Endothelial cell of hepatic sinusoid (primary cell): ENCODE results near the gene AJAP1.

Experiments used
- in situ Hi-C: cut with HindIII; loops from 2 replicates; pipeline ENCODE4 v1.10.0; 2017; ENCODE audit warnings: low sequenced_read_pairs

AJAP1 gene

DNA sequence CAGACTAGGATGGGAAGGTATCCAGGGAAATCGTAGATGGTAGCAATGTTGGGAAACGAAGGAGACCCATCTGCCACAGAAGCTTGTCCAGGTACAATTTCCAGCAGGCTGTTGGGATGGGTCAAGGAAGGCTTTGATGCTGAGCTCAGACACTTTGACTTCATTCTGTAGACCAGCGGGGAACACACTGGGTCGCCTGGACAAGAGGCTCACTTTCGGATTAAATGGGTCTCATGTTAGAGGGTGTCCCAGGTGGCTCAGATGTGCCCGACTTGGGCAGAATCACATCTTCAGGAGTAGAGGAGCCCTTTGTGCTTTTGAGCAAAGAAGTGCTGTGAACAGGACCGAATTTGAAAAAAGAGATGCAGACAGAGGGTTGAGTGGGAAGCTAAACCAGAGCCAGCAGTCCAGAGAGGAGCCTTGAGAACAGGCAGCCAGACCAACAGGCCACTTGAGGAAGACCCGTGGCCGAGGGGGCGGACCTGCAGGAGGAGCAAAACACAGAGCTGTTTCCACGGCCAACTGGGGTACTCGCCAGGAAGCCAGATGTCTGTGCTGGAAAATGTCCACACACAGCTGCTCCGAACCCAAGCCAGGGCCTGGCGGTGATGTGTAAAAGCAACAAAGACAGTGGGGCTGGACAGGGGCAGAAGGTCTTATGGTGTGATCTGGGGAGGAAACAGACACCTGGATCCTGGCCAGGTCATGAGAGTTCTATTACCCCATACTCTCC is 146.9 kb downstream of the AJAP1 start:
- in situ Hi-C loops = no loop called here

DNA sequence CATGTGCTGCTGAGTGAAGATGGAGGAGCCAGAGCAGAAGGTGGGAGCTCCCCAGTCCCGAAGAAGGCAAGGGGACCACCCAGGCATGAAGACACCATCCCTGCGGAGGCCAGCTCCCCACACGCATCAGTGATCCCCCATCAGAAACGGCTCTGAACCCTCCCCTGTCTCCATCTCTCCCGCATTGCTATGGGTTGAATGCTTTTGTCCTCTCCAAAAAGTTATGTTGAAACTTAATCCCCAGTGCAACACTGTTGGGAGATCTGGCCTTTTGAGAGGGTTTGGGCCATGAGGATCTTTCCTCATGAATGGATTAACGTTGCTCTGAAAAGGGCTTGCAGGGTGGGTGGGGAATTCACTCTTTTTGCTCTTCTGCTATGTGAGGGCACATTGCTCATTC is 147.6 kb downstream of the AJAP1 start:
- in situ Hi-C loops = no loop called here

DNA sequence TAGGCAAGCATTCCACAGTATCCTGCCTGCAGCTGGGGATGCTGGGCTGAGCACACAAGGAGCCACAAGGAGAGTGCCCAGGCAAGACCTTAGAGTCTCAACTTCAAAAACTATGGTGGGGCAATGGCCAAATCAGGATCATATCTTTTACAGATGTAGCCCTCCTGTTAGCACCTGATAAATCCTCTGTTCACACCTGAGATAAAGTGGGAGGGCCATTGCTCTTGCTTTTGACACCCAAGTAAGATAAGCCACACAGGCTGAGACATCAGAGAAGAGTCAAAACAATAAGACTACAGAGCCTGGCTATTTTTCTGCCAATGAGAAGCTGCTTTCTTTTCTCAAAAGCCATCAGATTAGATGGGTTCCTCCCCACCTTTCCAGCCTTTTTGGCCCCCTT is 148.9 kb downstream of the AJAP1 start:
- in situ Hi-C loops = no loop called here

DNA sequence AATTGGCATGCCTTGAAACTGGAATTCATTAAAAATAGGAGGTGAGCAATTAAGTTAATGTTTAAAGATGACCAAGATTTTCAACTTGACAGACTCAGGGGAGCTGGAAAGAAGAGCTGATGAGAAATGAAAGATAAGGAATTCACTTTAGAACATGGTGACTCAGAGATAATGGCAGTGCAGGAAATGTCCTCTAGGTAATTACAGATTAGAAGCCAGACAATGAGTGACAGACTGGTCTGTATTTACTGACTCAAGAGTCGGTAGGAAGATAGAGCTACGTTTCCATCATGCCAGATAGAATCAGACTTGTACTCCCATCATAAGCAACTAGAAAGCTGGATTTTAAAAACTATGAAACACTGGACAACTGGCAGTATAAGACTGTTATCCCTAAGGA is 151.6 kb downstream of the AJAP1 start:
- in situ Hi-C loops = no loop called here

DNA sequence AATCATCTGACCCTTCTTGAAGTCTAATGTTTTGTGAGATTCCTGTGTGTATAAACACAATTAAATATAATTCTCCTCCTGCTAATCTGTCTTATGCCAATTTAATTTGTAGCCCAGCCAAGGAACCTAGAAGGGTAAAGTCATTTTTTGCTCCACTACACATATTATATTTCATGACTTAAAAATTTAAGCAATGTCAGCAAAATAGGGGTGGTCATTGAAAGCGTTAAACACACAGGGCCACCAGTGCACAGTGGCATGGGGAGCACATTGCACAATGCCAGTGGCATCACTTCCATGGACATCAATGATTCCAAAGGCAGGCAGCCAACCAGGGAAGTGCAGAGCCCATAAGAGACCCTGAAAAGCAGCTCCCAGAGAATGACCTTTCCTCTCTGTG is 166.1 kb downstream of the AJAP1 start:
- in situ Hi-C loops = no loop called here

DNA sequence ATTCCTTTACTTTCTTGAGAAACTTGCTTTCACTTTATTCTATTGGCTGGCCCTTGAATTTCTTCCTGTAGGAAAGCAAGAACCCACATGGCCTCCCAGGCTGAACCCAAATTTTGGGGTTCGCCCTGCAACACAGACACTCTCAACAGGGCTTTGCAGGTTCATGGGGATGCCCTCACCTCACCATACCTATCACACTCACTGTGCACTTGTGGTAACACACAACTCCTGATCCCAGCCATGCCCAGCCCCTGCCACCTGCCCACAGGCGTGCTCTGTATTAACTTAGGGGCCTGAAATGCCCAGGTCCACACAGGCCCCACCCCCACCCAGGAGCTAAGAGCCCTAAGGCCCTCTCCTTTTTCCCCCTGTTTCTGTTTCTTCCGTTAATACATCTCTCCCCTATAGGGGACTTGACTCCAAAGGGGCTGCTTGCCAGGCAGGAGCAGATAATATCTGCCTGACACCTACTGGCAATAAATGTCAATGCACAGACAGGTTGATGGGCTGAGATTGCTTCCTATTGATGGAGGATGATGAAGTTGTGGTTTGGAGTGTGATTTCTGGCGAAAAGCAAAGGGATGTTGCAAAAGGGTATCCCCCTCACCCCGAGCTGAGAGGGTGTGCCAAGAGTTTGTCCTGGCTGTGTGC is 171.5 kb downstream of the AJAP1 start:
- in situ Hi-C loops = no loop called here

DNA sequence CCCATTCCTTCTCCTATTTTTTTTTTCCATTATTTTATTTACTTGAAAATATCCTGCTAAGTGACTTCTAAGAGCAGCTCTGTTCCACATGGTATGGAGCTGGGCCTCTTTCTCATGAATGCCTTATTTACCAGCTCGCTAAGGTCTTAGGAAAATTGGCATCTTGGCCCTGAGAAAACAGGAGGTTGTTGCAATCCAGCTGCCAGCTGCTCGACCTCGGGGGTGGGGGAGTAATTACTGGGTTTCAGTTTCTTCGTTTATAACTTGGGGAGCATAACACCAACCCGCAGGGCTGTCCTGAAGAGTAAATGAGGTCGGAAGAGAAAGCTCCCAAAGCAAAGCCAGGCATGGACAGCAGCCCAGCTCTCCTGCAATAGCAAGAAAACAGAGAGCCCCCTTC is 176.3 kb downstream of the AJAP1 start:
- in situ Hi-C loops = no loop called here

DNA sequence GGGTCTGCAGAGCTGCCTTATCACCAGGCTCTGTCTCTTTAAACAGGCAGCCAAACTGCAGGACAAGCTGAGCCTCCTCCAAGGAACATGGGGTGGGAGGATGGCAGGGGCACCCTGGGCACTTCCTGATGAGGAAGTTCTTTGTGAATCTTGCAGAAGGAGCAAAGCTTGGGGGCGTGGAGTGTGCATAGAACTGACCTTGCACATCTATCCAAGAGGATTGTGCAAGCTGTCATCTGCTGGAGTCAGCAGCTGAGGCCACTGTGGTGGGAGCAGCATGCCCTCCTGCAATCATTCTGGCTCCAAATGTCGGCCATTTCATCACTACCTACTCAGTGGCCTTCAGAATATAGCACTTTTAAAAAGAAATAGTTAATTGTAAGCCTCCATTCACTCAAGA is 182.2 kb downstream of the AJAP1 start:
- in situ Hi-C loops = no loop called here

DNA sequence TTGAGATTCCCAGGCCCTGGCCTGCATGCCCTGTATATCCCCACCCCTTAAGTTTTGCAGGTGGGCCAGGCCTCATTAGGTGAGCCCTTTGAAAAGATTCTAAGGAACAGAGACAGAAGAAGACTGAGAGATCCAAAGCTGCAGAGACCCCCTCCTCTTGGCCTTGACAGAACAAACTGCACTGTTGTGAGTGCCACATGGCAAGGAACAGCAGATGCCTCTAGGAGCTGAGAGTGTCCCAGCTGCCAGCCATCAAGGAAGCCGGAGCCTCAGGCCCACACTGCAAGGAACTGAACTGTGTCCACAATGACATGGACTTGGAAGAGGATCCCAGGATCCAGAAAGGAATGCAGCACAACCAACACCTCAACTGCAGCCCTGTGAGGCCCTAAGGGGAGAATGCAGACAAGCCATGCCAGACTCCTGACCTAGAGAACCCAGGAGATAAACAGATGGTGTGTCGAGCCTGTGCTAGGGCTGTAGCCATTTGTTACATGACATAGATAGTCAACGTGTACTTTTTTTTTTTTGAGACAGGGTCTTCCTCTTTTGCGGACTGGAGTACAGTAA is 182.7 kb downstream of the AJAP1 start:
- in situ Hi-C loops = no loop called here

DNA sequence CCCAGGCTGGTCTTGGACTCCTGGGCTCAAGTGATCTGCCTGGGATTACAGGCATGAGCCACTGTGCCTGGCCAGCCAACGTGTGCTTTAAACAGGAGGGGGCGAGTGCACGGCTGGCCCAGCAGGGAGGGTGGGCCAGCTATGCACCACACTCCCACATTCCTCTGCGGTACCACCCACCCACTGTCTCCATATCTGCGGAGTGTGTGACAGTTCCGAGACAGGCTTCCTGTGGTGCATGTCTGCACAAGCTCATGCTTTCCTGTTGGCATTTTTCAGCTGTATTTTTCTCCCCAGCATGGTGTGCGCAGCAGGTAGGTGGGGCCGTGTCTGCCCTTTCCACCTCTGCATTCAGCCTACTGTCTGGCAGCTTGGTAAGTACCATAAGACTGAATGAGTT is 183.3 kb downstream of the AJAP1 start:
- in situ Hi-C loops = no loop called here

DNA sequence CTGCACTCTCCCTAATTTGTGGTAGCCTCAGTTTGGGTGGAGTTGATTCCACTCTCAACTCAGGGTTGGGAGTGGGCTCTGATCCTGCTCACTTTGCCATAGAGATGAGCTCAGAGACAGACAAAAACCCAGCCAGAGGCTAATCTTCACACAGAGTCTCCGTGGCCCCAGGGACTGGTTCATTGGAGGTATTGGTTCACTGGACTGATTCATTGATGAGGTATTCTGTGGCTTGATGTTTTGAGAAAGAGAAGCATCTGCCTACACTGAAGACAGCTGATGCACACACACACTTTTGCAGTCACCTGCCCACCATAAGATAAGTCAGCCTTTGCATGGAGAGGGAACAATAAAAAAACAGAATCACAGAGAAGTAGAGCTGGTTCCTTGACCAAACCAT is 183.8 kb downstream of the AJAP1 start:
- in situ Hi-C loops = no loop called here
